Activated T-cell treated with anti-CD3 and anti-CD28 coated beads, Interleukin-2, amount 50 U/mL, for 48 hours (primary cell): Measurements from ENCODE around the gene ADGRD1.
A peak's percentile ranks its signal among the peaks of the same experiment; 100 is the strongest.

Source experiments
- DNase-seq, 2 experiments: peaks; one replicate each; pipeline ENCODE4 v3.0.0-alpha.2; 2020

ADGRD1 gene

GRCh38 chr12:131128556-131128955 lies 174.8 kb downstream of the ADGRD1 start:
- no peak for DNase-seq

- DNase-seq: peak in 1 of 2 experiments; percentile 13
These were observed 175.4 kb downstream of the ADGRD1 start for GRCh38 chr12:131128966-131129619.

GRCh38 chr12:131129839-131130238 lies 176.1 kb downstream of the ADGRD1 start:
- peak in 1 of 2 experiments; percentile 37 for DNase-seq

GRCh38 chr12:131130311-131130911 lies 176.7 kb downstream of the ADGRD1 start:
- DNase-seq: no peak

GRCh38 chr12:131131077-131131807 lies 177.5 kb downstream of the ADGRD1 start:
- no peak for DNase-seq

- no peak for DNase-seq
These were observed 178.1 kb downstream of the ADGRD1 start for GRCh38 chr12:131131808-131132117.

- peak; percentile 87 to 89 for DNase-seq
These were observed 178.6 kb downstream of the ADGRD1 start for GRCh38 chr12:131132118-131132892.

- no peak for DNase-seq
These were observed 179.6 kb downstream of the ADGRD1 start for GRCh38 chr12:131133015-131133905.

- DNase-seq: no peak
These were observed 180.3 kb downstream of the ADGRD1 start for GRCh38 chr12:131133994-131134393.

- no peak for DNase-seq
These were observed 181.0 kb downstream of the ADGRD1 start for GRCh38 chr12:131134523-131135310.

GRCh38 chr12:131135311-131135785 lies 181.6 kb downstream of the ADGRD1 start:
- no peak for DNase-seq

- DNase-seq: no peak
These were observed 182.3 kb downstream of the ADGRD1 start for GRCh38 chr12:131135786-131136538.

- DNase-seq: no peak
These were observed 182.8 kb downstream of the ADGRD1 start for GRCh38 chr12:131136539-131136872.

- DNase-seq: no peak
These were observed 183.5 kb downstream of the ADGRD1 start for GRCh38 chr12:131137009-131137835.

- no peak for DNase-seq
These were observed 184.3 kb downstream of the ADGRD1 start for GRCh38 chr12:131137836-131138637.

- DNase-seq: no peak
These were observed 185.1 kb downstream of the ADGRD1 start for GRCh38 chr12:131138638-131139362.

GRCh38 chr12:131139363-131140068 lies 185.8 kb downstream of the ADGRD1 start:
- DNase-seq: no peak

- no peak for DNase-seq
These were observed 186.3 kb downstream of the ADGRD1 start for GRCh38 chr12:131140069-131140435.
